T-helper 1 cell (primary cell): ENCODE data around the gene GMCL2.
"Not testable (repeated sequence)": the region's sequence is repeated elsewhere in the genome, so short reads cannot be mapped to it uniquely, and the experiment has no call there.

ENCODE experiments used
- DNase-seq, 5 donors: peaks; one replicate each; pipeline ENCODE4 v3.0.0-alpha.2; 2012 to 2020

GMCL2 gene

GRCh38 chr5:178205749-178206047, 18.5 kb upstream of the GMCL2 start:
- DNase-seq, result no peak

DNA sequence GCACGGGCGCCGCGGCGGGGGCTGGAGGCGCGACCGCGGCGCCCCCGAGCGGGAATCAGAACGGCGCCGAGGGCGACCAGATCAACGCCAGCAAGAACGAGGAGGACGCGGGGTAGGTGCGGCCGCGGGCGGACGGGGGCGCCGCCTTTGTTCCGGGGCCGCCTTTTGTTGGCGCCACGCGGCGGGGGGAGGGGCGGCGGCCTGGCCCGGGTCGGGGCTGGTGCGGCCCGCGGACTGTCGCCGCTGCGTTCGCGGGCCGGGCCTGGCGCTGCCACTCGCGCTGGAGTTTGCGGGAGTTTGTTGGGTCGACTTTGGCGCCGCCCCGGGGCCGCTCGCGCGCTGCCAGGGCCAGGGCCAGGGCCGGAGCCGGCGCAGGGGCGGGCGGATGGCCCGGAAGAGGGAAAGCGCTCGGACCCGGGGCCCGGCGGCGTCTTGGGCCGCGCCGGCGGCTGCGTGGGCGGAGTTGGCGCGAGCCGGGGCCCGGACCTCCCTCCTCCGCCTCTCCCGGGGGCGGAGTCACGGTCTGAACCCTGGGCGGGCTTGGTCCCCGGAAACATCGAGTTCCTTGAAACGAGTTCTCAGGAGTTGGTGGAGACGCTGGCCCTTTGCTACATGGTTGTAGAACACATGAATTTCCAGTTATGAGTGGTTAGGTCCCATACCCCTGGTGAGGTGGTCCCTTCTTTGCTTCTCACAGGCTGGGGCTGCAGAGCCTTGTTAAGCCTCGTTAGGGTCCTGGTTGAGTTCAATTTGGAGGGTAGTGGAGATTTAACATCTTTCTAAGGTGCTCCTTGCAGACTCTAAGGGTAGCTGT, 18.0 kb upstream of the GMCL2 start:
- DNase-seq, result peak; percentile 52 to 81 (median 68)

DNA sequence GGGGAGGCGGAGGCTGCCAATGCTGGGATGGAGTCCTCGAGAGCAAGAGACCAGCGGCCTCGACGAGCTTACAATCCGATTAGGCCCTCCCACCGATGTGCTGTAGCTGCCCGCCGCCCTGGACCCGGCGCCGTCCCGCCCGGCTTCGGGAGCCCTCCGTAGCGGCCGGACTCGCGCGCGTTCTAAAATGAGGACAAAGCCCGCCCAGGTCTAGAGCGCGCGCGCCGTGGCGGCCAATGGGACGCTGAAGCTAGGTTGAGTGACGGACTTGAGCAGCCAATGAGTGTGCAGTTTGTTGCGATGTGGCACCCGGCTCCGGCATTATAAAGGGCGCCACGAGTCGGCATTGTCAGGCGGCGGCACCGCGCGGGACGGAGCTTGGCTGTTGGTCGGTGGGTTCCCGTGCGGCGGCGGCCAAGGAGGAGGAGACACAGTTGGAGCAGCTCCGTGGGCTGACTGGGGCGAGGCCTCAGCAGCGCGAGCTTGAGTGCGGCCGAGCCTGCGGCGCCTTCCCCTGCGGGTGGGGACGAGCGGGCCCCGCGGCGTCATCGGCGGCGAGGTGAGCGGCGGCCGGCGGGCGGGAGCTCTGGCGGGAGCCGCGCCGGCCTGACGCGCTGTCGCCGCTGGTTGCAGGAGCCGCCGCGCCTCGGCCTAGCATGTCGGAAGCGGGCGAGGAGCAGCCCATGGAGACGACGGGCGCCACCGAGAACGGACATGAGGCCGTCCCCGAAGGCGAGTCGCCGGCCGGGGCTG, 17.2 kb upstream of the GMCL2 start, which contains the start of gene HNRNPAB:
TSS of gene HNRNPAB (plus strand) at position 352 of the 753 bp plus-strand sequence. CDS start at position 657, 305 bp downstream.
- DNase-seq, result peak; percentile 91 to 97 (median 94)

- no peak for DNase-seq
Measured at GRCh38 chr5:178203670-178204181, 16.6 kb upstream of the GMCL2 start.

DNA sequence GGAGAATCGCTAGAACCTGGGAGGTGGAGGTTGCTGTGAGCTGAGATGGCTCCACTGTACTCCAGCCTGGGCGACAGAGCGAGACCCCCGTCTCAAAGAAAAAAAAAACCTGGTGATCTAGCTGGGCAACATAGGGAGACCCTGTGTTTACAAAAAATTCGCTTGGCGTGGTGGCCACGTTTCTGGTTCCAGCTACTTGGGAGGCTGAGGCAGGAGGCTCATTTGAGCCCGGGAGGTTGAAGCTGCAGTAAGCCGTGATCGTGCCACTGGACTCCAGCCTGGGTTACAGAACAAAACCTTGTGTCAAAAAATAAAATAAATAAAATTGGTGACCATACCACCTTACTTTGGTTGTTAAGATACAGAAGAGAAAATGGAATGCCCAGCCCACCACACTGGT, 15.4 kb upstream of the GMCL2 start:
- DNase-seq, result no peak

- no peak for DNase-seq
Measured at GRCh38 chr5:178201927-178202235, 14.7 kb upstream of the GMCL2 start.

GRCh38 chr5:178201221-178201926, 14.2 kb upstream of the GMCL2 start:
- no peak for DNase-seq

- no peak for DNase-seq
Measured at GRCh38 chr5:178199581-178200434, 12.6 kb upstream of the GMCL2 start.

DNA sequence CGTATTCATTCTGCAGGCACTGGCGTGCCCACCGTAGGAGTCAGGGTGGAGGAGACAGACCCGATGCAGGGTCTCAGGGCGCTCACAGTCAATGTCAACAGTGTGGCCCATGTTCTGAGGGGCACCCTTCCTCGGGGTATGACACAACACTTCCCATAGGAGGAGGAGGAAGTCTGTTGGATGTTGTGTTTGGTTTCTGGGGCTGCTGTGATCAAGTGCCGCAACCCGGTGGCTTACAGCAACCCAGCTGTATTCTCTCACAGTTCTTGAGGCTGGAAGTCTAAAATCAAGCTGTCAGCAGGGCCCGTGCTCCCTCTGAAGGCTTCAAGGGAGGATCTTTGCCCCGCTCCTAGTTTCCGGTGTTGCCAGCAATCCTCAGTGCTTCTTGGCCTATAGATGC, 11.5 kb upstream of the GMCL2 start:
- DNase-seq, result no peak

GRCh38 chr5:178198151-178198550, 11.0 kb upstream of the GMCL2 start:
- not testable (repeated sequence) for DNase-seq

DNA sequence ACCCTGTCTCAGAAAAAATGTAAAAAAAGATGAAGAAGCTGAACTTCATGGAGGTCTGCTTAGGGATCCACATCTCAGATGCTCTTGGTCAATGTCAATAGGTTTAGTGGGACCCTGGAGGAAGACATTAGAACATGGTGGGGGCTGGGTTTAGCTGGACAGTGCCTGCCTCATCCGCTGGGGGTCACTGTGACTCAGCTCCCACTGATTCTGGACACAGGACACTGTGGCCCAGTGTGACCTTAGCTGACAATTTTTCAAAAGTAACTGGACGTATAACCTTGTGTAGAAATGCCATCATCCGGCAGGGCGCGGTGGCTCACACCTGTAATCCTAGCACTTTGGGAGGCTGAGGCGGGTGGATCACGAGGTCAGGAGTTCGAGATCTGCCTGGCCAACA, 9.8 kb upstream of the GMCL2 start:
- no peak for DNase-seq

- no peak for DNase-seq
Measured at GRCh38 chr5:178196281-178196812, 9.2 kb upstream of the GMCL2 start.

- no peak for DNase-seq
Measured at GRCh38 chr5:178194026-178194425, 6.9 kb upstream of the GMCL2 start.

DNA sequence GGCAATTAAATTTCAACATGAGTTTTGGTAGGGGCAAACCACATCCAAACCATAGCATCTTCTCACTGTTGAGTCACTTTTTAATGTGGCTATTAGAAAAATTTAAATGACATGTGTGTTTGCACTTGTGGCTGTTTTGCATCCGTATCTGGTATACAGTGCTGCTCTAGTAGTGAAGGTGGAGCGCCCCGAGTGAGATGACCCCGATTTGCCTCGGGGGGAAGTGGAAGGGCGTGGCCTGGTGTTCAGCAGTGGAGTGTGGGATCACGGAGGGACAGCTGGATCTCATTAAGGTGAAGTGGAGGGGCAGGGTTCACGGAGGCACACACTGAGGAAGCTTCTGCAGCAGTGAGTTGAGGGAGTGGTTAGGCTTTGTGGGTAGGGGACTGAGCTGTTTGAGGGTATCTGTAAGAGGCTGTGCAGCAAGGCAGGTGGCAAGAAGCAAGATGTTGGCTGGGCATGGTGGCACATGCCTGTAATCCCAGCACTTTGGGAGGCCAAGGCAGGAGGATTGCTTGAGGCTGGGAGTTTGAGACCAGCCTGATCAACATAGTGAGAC, 6.2 kb upstream of the GMCL2 start:
- DNase-seq, result no peak

DNA sequence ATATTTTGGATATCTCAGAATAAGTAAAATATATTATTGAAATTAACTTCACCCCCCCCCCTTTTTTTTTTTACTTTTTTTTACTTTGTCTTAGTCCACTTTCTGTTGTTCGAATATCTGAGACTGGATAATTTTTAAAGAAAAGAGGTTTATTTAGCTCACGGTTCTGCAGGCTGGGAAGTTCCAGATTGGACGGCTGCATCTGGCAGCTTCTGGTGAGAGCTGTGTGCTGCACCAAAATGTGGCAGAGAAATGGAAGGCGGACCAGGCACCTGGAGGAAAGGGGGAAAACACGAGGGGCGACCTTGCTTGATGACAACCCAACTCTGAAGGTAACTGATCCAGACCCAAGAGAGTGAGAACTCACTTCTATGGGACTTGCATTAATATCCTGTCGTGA, 5.6 kb upstream of the GMCL2 start:
- DNase-seq, result no peak

GRCh38 chr5:178192244-178192643, 5.1 kb upstream of the GMCL2 start:
- DNase-seq, result no peak

DNA sequence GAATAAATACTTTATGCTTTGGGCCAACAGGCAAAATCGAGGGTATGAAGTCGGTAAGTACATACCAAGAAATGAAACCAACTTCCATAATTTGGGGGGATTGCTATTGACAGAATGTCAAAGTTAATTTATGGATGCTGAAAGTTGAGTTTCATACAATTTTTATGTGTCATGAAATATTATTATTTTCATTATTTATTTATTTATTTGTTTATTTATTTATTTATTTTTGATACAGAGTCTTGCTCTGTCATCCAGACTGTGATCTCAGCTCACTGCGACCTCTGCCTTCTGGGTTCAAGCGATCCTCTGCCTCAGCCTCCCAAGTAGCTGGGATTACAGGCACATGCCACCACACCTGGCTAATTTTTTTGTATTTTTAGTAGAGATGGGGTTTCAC, 4.5 kb upstream of the GMCL2 start:
- DNase-seq, result no peak

DNA sequence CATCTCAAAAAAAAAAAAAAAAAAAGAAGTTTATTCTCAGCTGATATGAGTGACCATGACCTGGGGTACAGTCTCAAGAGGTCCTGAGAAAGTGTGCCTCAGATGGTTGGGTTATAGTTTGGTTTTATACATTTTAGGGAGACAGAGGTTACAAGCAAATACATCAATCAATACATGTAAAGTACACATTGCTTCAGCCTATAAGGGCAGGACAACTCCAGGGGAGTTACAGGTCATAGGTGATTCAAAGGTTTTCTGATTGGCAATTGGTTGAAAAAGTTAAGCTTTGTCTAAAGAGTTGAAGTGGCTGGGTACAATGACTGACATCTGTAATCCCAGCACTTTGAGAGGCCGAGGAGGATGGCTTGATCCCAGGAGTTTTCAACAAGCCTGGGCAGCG, 2.3 kb upstream of the GMCL2 start:
- no peak for DNase-seq

DNA sequence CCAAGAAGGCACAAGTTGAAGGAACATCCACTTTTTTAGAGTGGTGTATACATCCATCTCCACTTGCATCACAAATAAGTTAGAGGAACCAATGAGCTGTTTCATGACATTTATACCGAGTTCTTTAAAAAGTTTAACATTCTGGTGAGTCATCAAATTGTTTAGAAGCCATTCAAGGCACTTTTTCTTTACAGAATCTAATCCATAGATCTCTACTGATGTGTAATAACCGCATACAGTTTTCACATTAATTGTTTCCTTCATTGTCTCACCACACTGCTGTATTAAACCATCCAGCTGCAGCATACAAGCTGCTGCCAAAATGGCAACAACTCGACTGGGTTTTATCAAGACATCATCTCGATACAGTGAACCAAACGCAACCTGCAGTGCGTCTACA, 744 bp downstream of the GMCL2 start:
- no peak for DNase-seq

- DNase-seq, result no peak
Measured at GRCh38 chr5:178182158-178182876, 4.9 kb downstream of the GMCL2 start.

DNA sequence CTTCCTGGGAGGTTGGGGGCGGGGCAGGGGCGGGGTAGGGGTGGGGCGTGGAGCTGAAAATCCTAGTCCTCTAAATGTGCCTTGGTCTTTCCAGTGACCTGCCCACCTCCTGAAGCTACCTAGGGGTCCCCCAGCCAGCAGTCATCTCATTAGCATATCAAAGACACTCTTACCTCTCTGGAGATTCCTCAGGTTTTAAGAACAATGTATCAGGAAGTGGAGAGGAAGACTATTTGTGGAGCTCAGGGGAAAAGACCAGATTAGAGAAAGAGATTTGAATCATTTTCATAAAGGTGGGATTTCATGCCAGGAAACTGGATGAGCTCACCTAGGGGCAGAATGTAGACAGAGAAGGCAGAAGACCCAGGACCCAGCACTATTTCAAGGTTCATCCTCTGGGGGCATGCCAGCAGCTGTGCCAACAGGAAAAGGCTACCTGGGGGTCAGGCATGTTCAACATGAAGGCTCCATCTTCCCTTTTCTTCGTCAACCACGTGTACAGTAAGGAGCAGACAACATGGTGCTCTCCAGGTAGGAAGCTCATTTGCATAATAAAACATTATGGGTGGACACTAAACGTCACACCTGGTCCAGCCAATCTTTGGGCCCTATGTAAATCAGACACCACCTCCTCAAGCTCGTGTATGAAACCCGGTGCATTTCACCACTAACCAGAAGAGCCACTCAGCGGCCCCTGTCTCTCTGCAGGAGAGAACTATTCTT, 6.9 kb downstream of the GMCL2 start:
- no peak for DNase-seq
